ENCODE data around the gene GRHL1. TPM values are rescaled to one million over a fixed set of nuclear protein-coding genes. Genes with fewer than 3 reads are reported as not detected.

The GRHL1 gene
- total RNA-seq, 3 donors from 2014 or later = 0.41 to 2.0 (median 1.9) TPM

DNA sequence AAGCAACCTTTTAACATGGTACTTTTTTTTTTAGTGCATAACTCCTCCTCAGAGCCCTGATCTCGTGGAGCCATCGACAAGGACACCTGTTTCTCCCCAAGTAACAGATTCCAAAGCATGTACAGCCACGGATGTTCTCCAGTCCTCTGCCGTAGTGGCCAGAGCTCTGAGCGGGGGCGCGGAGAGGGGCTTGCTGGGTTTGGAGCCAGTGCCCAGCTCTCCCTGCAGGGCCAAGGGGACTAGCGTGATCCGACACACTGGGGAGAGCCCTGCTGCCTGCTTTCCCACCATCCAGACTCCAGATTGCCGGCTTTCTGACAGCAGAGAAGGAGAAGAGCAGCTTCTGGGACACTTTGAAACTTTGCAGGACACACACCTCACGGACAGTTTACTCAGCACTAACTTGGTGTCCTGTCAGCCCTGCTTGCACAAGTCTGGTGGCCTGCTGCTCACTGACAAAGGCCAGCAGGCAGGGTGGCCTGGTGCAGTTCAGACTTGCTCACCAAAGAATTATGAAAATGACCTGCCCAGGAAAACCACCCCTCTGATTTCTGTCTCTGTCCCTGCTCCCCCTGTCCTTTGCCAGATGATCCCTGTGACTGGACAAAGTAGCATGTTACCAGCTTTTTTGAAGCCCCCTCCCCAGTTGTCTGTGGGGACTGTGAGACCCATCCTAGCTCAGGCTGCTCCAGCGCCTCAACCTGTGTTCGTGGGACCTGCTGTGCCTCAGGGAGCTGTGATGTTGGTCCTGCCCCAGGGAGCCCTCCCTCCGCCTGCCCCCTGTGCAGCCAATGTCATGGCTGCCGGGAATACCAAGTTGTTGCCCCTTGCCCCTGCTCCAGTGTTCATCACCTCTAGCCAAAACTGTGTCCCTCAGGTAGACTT, 96.4 kb downstream of the GRHL1 start:
- TF ChIP-seq, protein P1, sequence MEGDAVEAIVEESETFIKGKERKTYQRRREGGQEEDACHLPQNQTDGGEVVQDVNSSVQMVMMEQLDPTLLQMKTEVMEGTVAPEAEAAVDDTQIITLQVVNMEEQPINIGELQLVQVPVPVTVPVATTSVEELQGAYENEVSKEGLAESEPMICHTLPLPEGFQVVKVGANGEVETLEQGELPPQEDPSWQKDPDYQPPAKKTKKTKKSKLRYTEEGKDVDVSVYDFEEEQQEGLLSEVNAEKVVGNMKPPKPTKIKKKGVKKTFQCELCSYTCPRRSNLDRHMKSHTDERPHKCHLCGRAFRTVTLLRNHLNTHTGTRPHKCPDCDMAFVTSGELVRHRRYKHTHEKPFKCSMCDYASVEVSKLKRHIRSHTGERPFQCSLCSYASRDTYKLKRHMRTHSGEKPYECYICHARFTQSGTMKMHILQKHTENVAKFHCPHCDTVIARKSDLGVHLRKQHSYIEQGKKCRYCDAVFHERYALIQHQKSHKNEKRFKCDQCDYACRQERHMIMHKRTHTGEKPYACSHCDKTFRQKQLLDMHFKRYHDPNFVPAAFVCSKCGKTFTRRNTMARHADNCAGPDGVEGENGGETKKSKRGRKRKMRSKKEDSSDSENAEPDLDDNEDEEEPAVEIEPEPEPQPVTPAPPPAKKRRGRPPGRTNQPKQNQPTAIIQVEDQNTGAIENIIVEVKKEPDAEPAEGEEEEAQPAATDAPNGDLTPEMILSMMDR (IDR thresholded peaks at IDR 0.05) = no peak
- H3K4me1 ChIP-seq (ENCODE audit: low read depth) = no peaks in the 10 kb centered on the region
- no peak overlapping the region for H3K4me3 ChIP-seq
- peak in 2 of 3 donors; percentile 33 to 44 for DNase-seq
- H3K9me3 ChIP-seq = no peaks in the 10 kb centered on the region
- no peaks in the 10 kb centered on the region for H3K36me3 ChIP-seq (ENCODE audit: low read depth)
- intact Hi-C loops (cut with DNase I, micrococcal nuclease) = loop anchor here (5.0 to 10.0 kb wide), 2 partner anchors 63 to 66 kb away; no protein-coding TSS in a partner anchor
- no peak for ATAC-seq

DNA sequence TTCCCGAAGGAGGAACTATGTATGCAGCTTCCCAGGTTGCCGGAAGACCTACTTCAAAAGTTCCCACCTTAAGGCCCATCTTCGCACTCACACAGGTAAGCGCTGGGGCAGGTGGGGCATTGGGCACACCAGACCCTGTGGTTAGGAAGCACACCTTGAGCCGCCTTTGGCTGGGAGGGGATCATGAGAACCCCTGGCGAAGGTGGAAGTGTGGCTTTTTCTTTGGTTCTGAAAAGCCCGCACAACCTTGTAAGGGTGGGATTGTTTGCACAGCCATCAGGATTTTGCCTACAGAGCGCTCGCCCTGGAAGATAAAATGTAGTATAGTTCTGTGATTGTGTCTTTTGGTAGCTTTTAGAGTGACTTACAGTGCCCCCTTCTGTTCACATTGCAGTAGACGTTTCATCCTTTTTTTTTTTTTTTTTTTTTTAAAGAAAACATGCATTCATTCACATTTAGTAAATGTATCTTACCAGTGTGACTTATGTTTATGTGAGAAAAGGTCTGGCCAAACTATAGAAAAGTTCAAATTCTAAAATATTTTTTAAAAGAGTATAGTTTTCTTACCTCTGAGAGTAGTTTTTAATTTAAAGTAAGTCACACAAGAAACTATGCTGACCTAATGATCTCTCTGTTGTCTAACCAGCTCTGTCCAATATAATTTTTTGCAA, 97.1 kb downstream of the GRHL1 start:
- Histone ChIP-seq H3K4me3 (no peak overlapping the region), H3K36me3 (ENCODE audit: low read depth) (no peaks in the 10 kb centered on the region), H3K4me1 (ENCODE audit: low read depth) (no peaks in the 10 kb centered on the region), H3K9me3 (no peaks in the 10 kb centered on the region)
- intact Hi-C loops (cut with DNase I, micrococcal nuclease) = loop anchor here (5.0 to 10.0 kb wide), 2 partner anchors 64 to 66 kb away; no protein-coding TSS in a partner anchor
- TF ChIP-seq, protein P1 (IDR thresholded peaks at IDR 0.05) = peak; percentile 33
- DNase-seq (peak; percentile 33 to 56 (median 37)), ATAC-seq (peak; percentile 39)

Other genes starting within 250 kb of the GRHL1 start
- 10 to 100 TPM in 2 of 3 donors, 1 to 10 TPM in 1; 9.4 to 14.1 (median 13.2) TPM for gene TAF1B, start 108.2 kb upstream of the GRHL1 start, total RNA-seq
- 10 to 100 TPM in 2 of 3 donors, 1 to 10 TPM in 1; 5.9 to 34.7 (median 11.9) TPM for gene KLF11, start 91.9 kb downstream of the GRHL1 start, total RNA-seq
- 1 to 10 TPM in 1 of 3 donors, under 1 TPM in 2; 0.58 to 5.1 (median 0.98) TPM for gene CYS1, start 128.7 kb downstream of the GRHL1 start, total RNA-seq
- 10 to 100 TPM in 2 of 3 donors, 1 to 10 TPM in 1; 8.5 to 65.3 (median 12.5) TPM for gene RRM2, start 171.0 kb downstream of the GRHL1 start, total RNA-seq

Measured in mucosa of descending colon (tissue), 3 donors.